Right atrium auricular region (tissue), 2 donors: Measurements from ENCODE around the gene SYT12. TPM values are rescaled to one million over a fixed set of nuclear protein-coding genes. Genes with fewer than 3 reads are reported as not detected.

ENCODE experiments used
- DNase-seq: peaks from one replicate; pipeline ENCODE4 v3.0.0-alpha.2; 2019; ENCODE audit warnings: low spot score
- H3K27ac ChIP-seq, 2 donors: fragments of 200-600 bp; sonication (generic); 1 replicate in 1 of 2; 2 replicates in 1 of 2; pipeline ENCODE4 v1.5.1; 2016 to 2019
- H3K27me3 ChIP-seq, 2 donors: fragments of 200-600 bp; sonication (generic); one replicate each; pipeline versions ENCODE4 v1.5.1 to v1.6.0; 2017 to 2019
- H3K36me3 ChIP-seq: fragments of 200-600 bp; sonication (generic); one replicate; pipeline ENCODE4 v1.5.1; 2016
- H3K4me1 ChIP-seq, 2 donors: fragments of 200-600 bp; sonication (generic); one replicate each; pipeline versions ENCODE4 v1.5.1 to v1.6.0; 2017 to 2019
- H3K4me3 ChIP-seq, 2 donors: fragments of 200-600 bp; sonication (generic); 1 replicate in 1 of 2; 2 replicates in 1 of 2; pipeline ENCODE4 v1.5.1; 2017 to 2019; ENCODE audit warnings: mild to moderate bottlenecking in 1 of 2, moderate library complexity in 1 of 2
- H3K9me3 ChIP-seq, 2 donors: fragments of 200-600 bp; sonication (generic); one replicate each; pipeline ENCODE4 v1.5.1; 2019
- total RNA-seq, 2 donors: library from RNA; depleted of rRNA; stranded (reverse); fragments of >200 nt; gene quantifications; one replicate each; pipeline ENCODE4 v1.1.0, GENCODE V29; 2016
- TF ChIP-seq, protein P1 (sequence below), 2 donors: fragments of 200-600 bp; sonication (generic); IDR thresholded peaks; one replicate each; pipeline ENCODE4 v1.5.1; 2019; ENCODE audit warnings: antibody characterized with exemption in 2 of 2

SYT12 gene
- total RNA-seq, 2 donors from 2014 or later, result 0.44 to 0.59 TPM

DNA sequence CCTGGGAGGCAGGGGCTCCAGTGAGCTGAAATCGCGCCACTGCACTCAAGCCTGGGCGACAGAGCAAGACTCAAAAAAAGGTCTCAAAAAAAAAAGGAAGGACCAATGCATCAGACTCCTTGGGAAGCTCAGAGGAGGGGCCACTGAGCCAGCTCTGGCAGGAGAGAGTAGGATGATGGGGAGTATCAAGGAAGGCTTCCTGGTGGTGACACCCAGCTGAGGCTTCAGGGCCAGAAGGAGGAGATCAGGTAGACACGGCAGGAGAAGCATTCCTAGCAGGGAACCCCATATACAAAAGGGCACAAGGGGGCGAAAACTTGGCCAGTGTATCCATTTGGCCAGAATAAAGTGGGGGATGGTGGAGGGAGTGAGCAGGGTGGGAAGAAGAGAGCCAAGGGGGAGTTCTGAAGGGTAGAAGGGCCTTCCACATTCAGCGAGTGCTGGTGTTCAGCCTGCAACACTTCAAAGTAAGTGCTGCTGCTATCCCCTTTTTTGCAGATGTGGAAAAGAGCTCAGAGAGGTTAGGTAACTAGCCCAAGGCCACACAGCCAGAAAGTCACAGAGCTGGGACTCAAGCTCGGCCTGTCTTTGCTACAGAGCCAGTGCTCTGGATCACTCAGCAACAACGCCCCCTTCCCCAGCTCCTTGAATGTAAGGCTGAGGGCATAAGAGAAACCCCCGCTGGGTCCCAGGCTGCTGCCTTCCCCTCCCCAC is 28.4 kb downstream of the SYT12 start:
- DNase-seq, result no peak

DNA sequence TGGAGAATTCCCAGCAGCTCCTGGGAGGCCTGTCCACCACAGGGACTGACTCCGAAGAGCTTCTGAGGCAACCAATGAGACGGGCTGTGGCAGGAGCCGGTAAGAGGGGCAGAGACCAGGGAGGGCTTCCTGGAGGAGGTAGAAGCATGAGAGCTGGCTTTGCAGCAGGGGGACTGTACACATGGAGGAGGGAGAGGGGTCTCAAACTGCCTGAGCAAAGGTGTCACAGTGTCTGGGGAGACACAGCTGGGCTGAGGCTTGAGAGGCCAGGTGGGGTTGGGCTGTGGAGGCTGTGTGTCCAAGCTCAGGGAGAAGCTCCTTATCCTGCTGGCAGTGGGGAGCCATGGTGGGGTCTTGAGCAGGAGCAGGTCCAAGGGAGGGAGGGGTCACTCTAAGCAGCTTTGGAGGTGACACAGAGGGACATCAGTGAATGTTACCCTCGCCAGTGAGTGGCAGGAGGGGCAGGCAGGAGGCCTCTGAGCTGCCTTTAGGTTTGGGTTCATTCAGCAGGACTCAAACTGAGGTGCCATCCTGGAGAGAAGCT is 29.1 kb downstream of the SYT12 start:
- TF ChIP-seq, protein P1, sequence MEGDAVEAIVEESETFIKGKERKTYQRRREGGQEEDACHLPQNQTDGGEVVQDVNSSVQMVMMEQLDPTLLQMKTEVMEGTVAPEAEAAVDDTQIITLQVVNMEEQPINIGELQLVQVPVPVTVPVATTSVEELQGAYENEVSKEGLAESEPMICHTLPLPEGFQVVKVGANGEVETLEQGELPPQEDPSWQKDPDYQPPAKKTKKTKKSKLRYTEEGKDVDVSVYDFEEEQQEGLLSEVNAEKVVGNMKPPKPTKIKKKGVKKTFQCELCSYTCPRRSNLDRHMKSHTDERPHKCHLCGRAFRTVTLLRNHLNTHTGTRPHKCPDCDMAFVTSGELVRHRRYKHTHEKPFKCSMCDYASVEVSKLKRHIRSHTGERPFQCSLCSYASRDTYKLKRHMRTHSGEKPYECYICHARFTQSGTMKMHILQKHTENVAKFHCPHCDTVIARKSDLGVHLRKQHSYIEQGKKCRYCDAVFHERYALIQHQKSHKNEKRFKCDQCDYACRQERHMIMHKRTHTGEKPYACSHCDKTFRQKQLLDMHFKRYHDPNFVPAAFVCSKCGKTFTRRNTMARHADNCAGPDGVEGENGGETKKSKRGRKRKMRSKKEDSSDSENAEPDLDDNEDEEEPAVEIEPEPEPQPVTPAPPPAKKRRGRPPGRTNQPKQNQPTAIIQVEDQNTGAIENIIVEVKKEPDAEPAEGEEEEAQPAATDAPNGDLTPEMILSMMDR (IDR thresholded peaks at IDR 0.05), result no peak
- Histone ChIP-seq H3K9me3 (no peaks in the 10 kb centered on the region), H3K27ac (no peak overlapping the region), H3K4me3 (no peak overlapping the region), H3K4me1 (peaks cover 0 to 31% of the 10 kb centered on the region in 2 donors), H3K27me3 (no peaks in the 10 kb centered on the region), H3K36me3 (no peaks in the 10 kb centered on the region)
- DNase-seq, result no peak

More for the DNA sequence above, 28.4 kb downstream of the SYT12 start:
- Histone ChIP-seq H3K36me3 (no peaks in the 10 kb centered on the region), H3K27ac (no peak overlapping the region), H3K4me1 (peaks cover 0 to 25% of the 10 kb centered on the region in 2 donors), H3K9me3 (no peaks in the 10 kb centered on the region), H3K4me3 (no peak overlapping the region), H3K27me3 (no peaks in the 10 kb centered on the region)
- TF ChIP-seq, protein P1 (IDR thresholded peaks at IDR 0.05), result no peak

DNA sequence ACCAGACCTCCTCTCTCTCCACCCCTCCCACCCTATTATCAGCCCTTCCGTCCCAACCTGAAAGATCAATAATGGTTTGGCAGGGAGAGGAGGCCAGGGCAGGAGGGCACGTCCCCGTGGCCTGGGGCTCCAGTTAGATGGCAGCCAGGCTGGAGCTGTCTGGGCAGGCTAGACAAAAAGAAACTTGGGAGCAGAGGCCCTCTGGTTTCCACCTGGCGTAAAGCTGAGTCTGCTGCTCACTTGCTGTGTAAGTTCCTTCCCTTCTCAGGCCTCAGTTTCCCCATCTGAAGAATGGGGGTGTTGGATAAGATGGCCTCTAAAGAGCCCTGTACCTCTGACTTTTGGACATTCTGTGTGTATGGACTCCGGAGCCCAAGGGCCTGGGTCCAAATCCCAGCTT is 30.0 kb downstream of the SYT12 start:
- Histone ChIP-seq H3K27me3 (no peaks in the 10 kb centered on the region), H3K4me1 (peaks cover 0 to 39% of the 10 kb centered on the region in 2 donors), H3K4me3 (no peak overlapping the region), H3K9me3 (no peaks in the 10 kb centered on the region), H3K27ac (no peak overlapping the region), H3K36me3 (no peaks in the 10 kb centered on the region)
- no peak for DNase-seq
- TF ChIP-seq, protein P1 (IDR thresholded peaks at IDR 0.05), result no peak

DNA sequence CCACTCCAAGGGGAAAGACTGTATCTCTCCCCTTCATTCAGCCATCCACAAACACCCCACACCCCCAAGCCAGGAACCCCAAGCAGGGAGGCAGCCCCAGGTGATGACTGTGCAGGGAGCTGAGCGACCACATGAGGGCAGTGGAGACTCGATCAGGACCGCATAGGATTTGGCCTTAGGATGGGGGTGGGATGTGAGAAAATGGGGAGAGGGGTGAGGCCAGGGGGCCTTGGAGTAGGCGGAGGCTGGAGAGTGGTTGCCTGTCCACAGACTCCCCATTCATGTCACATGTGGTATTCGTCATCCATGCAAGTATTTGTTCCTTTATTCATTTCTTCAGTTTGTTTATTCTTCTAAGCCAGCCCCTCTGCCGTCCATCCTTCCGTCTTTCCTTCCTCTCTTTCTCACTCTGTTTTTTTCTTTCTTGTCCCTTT is 31.0 kb downstream of the SYT12 start:
- H3K4me1 ChIP-seq, result peaks cover 0 to 39% of the 10 kb centered on the region in 2 donors
- H3K36me3 ChIP-seq, result no peaks in the 10 kb centered on the region
- no peaks in the 10 kb centered on the region for H3K27me3 ChIP-seq
- TF ChIP-seq, protein P1 (IDR thresholded peaks at IDR 0.05), result peak in 1 of 2 donors; percentile 83
- no peak overlapping the region for H3K4me3 ChIP-seq
- no peaks in the 10 kb centered on the region for H3K9me3 ChIP-seq
- DNase-seq, result no peak
- peak overlapping the region; percentile 77 to 87 for H3K27ac ChIP-seq

DNA sequence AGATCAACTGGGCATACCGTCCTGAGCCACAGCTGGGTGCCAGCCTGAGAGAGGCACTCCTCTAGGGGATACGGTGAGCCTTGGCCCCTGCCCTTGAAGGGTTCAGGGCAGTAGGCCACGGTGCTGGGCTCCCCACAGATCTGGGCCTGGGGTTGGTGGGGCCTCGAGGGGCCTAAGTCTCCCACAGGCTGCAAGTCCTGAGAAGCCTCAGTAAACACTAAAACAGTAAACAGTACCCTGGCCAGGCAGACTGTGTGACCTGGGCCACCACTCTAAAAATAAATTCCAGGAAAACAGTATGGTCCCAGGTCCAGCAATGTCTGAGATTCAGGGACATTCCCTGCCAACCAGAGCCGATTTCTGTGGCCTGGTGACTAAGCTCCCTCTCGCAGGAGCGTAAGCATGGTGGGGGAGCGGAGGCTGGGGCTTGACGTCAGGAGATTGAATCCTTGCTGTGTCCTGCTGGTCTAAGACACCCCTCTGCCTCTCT is 31.5 kb downstream of the SYT12 start:
- Histone ChIP-seq H3K36me3 (no peaks in the 10 kb centered on the region), H3K27ac (peak overlapping the region; percentile 77 to 87), H3K4me1 (peaks cover 0 to 39% of the 10 kb centered on the region in 2 donors), H3K9me3 (no peaks in the 10 kb centered on the region), H3K4me3 (no peak overlapping the region), H3K27me3 (no peaks in the 10 kb centered on the region)
- TF ChIP-seq, protein P1 (IDR thresholded peaks at IDR 0.05), result no peak
- DNase-seq, result no peak
